HUES64 (cell line): ENCODE data around the gene UBE2B.
A peak's percentile ranks its signal among the peaks of the same experiment; 100 is the strongest.

Source experiments
- H3K27ac ChIP-seq: 2 replicates; pipeline ENCODE4 v1.7.0; 2013; ENCODE audit warnings: low read depth, low read length, inconsistent platforms
- H3K27me3 ChIP-seq: 2 replicates; pipeline ENCODE4 v1.6.1; 2013; ENCODE audit warnings: mild to moderate bottlenecking, low read length; ENCODE audit not compliant: insufficient read depth
- H3K36me3 ChIP-seq: 2 replicates; pipeline ENCODE4 v1.6.1; 2013; ENCODE audit warnings: mild to moderate bottlenecking, low read length; ENCODE audit not compliant: insufficient read depth
- H3K4me1 ChIP-seq: 2 replicates; pipeline ENCODE4 v1.6.1; 2013; ENCODE audit warnings: mild to moderate bottlenecking, low read length, moderate library complexity; ENCODE audit not compliant: insufficient read depth
- H3K4me3 ChIP-seq: 2 replicates; pipeline ENCODE4 v1.5.1; 2013; ENCODE audit warnings: mild to moderate bottlenecking, low read length, moderate library complexity
- H3K9ac ChIP-seq: 2 replicates; pipeline ENCODE4 v1.6.1; 2013; ENCODE audit warnings: mild to moderate bottlenecking, low read depth, low read length
- H3K9me3 ChIP-seq: 2 replicates; pipeline ENCODE4 v1.6.1; 2013; ENCODE audit warnings: low read depth, low read length; ENCODE audit not compliant: insufficient read depth
- WGBS: fragments of 150-250, 120-280 bp; methylation state at CpG from one replicate; pipeline ENCODE4 v1.1.7; 2013; ENCODE audit warnings: missing lambda C conversion rate; 5-methylcytosine and 5-hydroxymethylcytosine counted together

UBE2B gene

GRCh38 chr5:134398609-134399155 is 27.3 kb downstream of the UBE2B start:
- 98% methylated on average over 2 of the region's 2 CpGs for WGBS
- no peak overlapping the region for H3K27ac ChIP-seq
- H3K36me3 ChIP-seq = peaks cover 66% of the 10 kb centered on the region

GRCh38 chr5:134403951-134404350 is 32.6 kb downstream of the UBE2B start:
- Histone ChIP-seq H3K4me3 (no peak overlapping the region), H3K27ac (no peak overlapping the region), H3K27me3 (no peaks in the 10 kb centered on the region), H3K9me3 (no peaks in the 10 kb centered on the region), H3K9ac (no peak overlapping the region), H3K4me1 (no peaks in the 10 kb centered on the region), H3K36me3 (peaks cover 54% of the 10 kb centered on the region)
- WGBS = 95% methylated on average over 5 of the region's 5 CpGs

More at GRCh38 chr5:134398609-134399155, 27.3 kb downstream of the UBE2B start:
- H3K4me1 ChIP-seq = peaks cover 18% of the 10 kb centered on the region; the same call in 1 of the 2 replicates
- no peak overlapping the region for H3K4me3 ChIP-seq
- H3K9ac ChIP-seq = no peak overlapping the region
- H3K9me3 ChIP-seq = no peaks in the 10 kb centered on the region
- no peaks in the 10 kb centered on the region for H3K27me3 ChIP-seq

GRCh38 chr5:134406390-134406789 is 35.0 kb downstream of the UBE2B start:
- H3K27me3 ChIP-seq = no peaks in the 10 kb centered on the region
- H3K4me1 ChIP-seq = peaks cover 7% of the 10 kb centered on the region
- WGBS = 100% methylated on average over 1 of the region's 1 CpG
- no peak overlapping the region for H3K27ac ChIP-seq
- H3K36me3 ChIP-seq = peaks cover 50% of the 10 kb centered on the region
- no peak overlapping the region for H3K4me3 ChIP-seq
- no peaks in the 10 kb centered on the region for H3K9me3 ChIP-seq
- no peak overlapping the region for H3K9ac ChIP-seq

GRCh38 chr5:134409321-134409720 is 38.0 kb downstream of the UBE2B start:
- H3K27ac ChIP-seq = no peak overlapping the region
- H3K4me3 ChIP-seq = no peak overlapping the region
- no peak overlapping the region for H3K9ac ChIP-seq
- H3K4me1 ChIP-seq = peaks cover 17% of the 10 kb centered on the region
- H3K27me3 ChIP-seq = no peaks in the 10 kb centered on the region
- 96% methylated on average over 6 of the region's 6 CpGs for WGBS
- peaks cover 33% of the 10 kb centered on the region for H3K36me3 ChIP-seq
- H3K9me3 ChIP-seq = no peaks in the 10 kb centered on the region

GRCh38 chr5:134410822-134411221 is 39.5 kb downstream of the UBE2B start:
- Histone ChIP-seq H3K36me3 (peaks cover 25% of the 10 kb centered on the region), H3K4me1 (peaks cover 17% of the 10 kb centered on the region), H3K9ac (peak overlapping the region; percentile 86), H3K4me3 (peak overlapping the region; percentile 89), H3K27ac (no peak overlapping the region), H3K9me3 (no peaks in the 10 kb centered on the region), H3K27me3 (no peaks in the 10 kb centered on the region)
- 71% methylated on average over 4 of the region's 4 CpGs for WGBS

- WGBS = 6% methylated on average over 7 of the region's 9 CpGs
- Histone ChIP-seq H3K4me3 (peak overlapping the region; percentile 89), H3K9ac (peak overlapping the region; percentile 86), H3K9me3 (no peaks in the 10 kb centered on the region), H3K36me3 (peaks cover 22% of the 10 kb centered on the region), H3K27ac (peak overlapping the region; percentile 69), H3K4me1 (peaks cover 17% of the 10 kb centered on the region), H3K27me3 (no peaks in the 10 kb centered on the region)
These were observed 39.8 kb downstream of the UBE2B start for GRCh38 chr5:134411228-134411545.

- Histone ChIP-seq H3K9ac (peak within 1 kb of the TSS; percentile 86), H3K9me3 (no peaks in the 10 kb centered on the region), H3K36me3 (peaks cover 16% of the 10 kb centered on the region), H3K27me3 (no peaks in the 10 kb centered on the region), H3K4me1 (peaks cover 17% of the 10 kb centered on the region), H3K4me3 (peak within 1 kb of the TSS; percentile 89), H3K27ac (peak within 1 kb of the TSS; percentile 69)
- WGBS = 5% methylated on average over 61 of the region's 61 CpGs
These were observed 40.3 kb downstream of the UBE2B start, which contains the start of gene CDKN2AIPNL for GRCh38 chr5:134411546-134412266. CDKN2AIPNL (minus strand) TSS chr5:134411881; CDS start chr5:134411854, 27 bp downstream.

GRCh38 chr5:134413046-134413445 is 41.7 kb downstream of the UBE2B start:
- no peak overlapping the region for H3K4me3 ChIP-seq
- H3K4me1 ChIP-seq = peaks cover 17% of the 10 kb centered on the region
- H3K27ac ChIP-seq = no peak overlapping the region
- peaks cover 12% of the 10 kb centered on the region for H3K36me3 ChIP-seq
- H3K9ac ChIP-seq = no peak overlapping the region
- H3K9me3 ChIP-seq = no peaks in the 10 kb centered on the region
- WGBS = 87% methylated on average over 2 of the region's 2 CpGs
- H3K27me3 ChIP-seq = no peaks in the 10 kb centered on the region

- Histone ChIP-seq H3K4me1 (peaks cover 5% of the 10 kb centered on the region; the same call in 1 of the 2 replicates), H3K4me3 (no peak overlapping the region), H3K9me3 (0 out of 2 replicates have a peak, but pooled peaks cover 2% of the 10 kb centered on the region), H3K27me3 (no peaks in the 10 kb centered on the region), H3K36me3 (no peaks in the 10 kb centered on the region), H3K9ac (no peak overlapping the region), H3K27ac (no peak overlapping the region)
These were observed 46.3 kb downstream of the UBE2B start for GRCh38 chr5:134417707-134418106.

- no peaks in the 10 kb centered on the region for H3K4me1 ChIP-seq
- 95% methylated on average over 1 of the region's 3 CpGs for WGBS
- H3K27me3 ChIP-seq = no peaks in the 10 kb centered on the region
- 0 out of 2 replicates have a peak, but pooled peaks cover 2% of the 10 kb centered on the region for H3K9me3 ChIP-seq
- no peaks in the 10 kb centered on the region for H3K36me3 ChIP-seq
- no peak overlapping the region for H3K9ac ChIP-seq
- no peak overlapping the region for H3K4me3 ChIP-seq
- H3K27ac ChIP-seq = no peak overlapping the region
These were observed 47.6 kb downstream of the UBE2B start for GRCh38 chr5:134418958-134419357.

- H3K9me3 ChIP-seq = 0 out of 2 replicates have a peak, but pooled peaks cover 2% of the 10 kb centered on the region
- H3K36me3 ChIP-seq = no peaks in the 10 kb centered on the region
- H3K27ac ChIP-seq = no peak overlapping the region
- H3K27me3 ChIP-seq = no peaks in the 10 kb centered on the region
- H3K4me1 ChIP-seq = no peaks in the 10 kb centered on the region
- H3K4me3 ChIP-seq = no peak overlapping the region
- H3K9ac ChIP-seq = no peak overlapping the region
- WGBS = 91% methylated on average over 2 of the region's 2 CpGs
These were observed 49.0 kb downstream of the UBE2B start for GRCh38 chr5:134420343-134420742.
